Loucy (cell line): Measurements from ENCODE around the gene HMX1.

Experiments
- H2AFZ ChIP-seq: fragments of 200-600 bp; sonication (generic); 2 replicates; pipeline ENCODE4 v1.6.0; 2016; ENCODE audit warnings: antibody characterized with exemption, mild to moderate bottlenecking, low read length, moderate library complexity
- H3F3A ChIP-seq: fragments of 200-600 bp; 2 replicates; pipeline ENCODE4 v1.6.0; 2016; ENCODE audit warnings: antibody characterized with exemption, low read depth, mild to moderate bottlenecking
- H3K27me3 ChIP-seq: fragments of 200-600 bp; sonication (generic); 2 replicates; pipeline ENCODE4 v1.6.1; 2014; ENCODE audit warnings: low read length, mild to moderate bottlenecking; ENCODE audit not compliant: insufficient read depth, poor library complexity, severe bottlenecking
- H3K36me3 ChIP-seq: fragments of 200-600 bp; sonication (generic); 2 replicates; pipeline ENCODE4 v1.6.1; 2016; ENCODE audit warnings: low read length; ENCODE audit not compliant: insufficient read depth
- H3K4me1 ChIP-seq: fragments of 200-600 bp; sonication (generic); 2 replicates; pipeline ENCODE4 v1.5.1; 2014; ENCODE audit warnings: low read length, mild to moderate bottlenecking; ENCODE audit not compliant: insufficient read depth, poor library complexity, severe bottlenecking
- H3K4me2 ChIP-seq: fragments of 200-600 bp; sonication (generic); 2 replicates; pipeline ENCODE4 v1.6.0; 2014; ENCODE audit warnings: antibody characterized with exemption, low read length, low read depth, mild to moderate bottlenecking; ENCODE audit not compliant: poor library complexity, severe bottlenecking
- H3K4me3 ChIP-seq: fragments of 200-600 bp; sonication (generic); 2 replicates; pipeline ENCODE4 v1.5.1; 2014; ENCODE audit warnings: low read length, mild to moderate bottlenecking, mixed read lengths; ENCODE audit not compliant: poor library complexity, severe bottlenecking
- H3K79me2 ChIP-seq: fragments of 200-600 bp; sonication (generic); 2 replicates; pipeline ENCODE4 v1.6.1; 2014; ENCODE audit warnings: low read length; ENCODE audit not compliant: insufficient read depth
- H3K9ac ChIP-seq: fragments of 200-600 bp; sonication (generic); 2 replicates; pipeline ENCODE4 v1.6.0; 2014; ENCODE audit warnings: mild to moderate bottlenecking, low read depth, low read length, moderate library complexity; ENCODE audit not compliant: poor library complexity, severe bottlenecking
- H3K9me2 ChIP-seq: fragments of 200-600 bp; sonication (generic); replicated peaks from 2 replicates; pipeline ENCODE4 v1.6.1; 2016; ENCODE audit warnings: low read depth, low read length, mixed read lengths
- H3K9me3 ChIP-seq: fragments of 200-600 bp; sonication (generic); 2 replicates; pipeline ENCODE4 v1.6.1; 2014; ENCODE audit warnings: mild to moderate bottlenecking, antibody characterized with exemption, low read length, low read depth; ENCODE audit not compliant: insufficient read depth
- H4K20me1 ChIP-seq: fragments of 200-600 bp; sonication (generic); 2 replicates; pipeline ENCODE4 v1.6.0; 2014; ENCODE audit warnings: antibody characterized with exemption, low read length, mild to moderate bottlenecking; ENCODE audit not compliant: insufficient read depth, poor library complexity, severe bottlenecking
- CTCF ChIP-seq: fragments of 200-600 bp; sonication (generic); conservative IDR thresholded peaks from 2 replicates; pipeline ENCODE4 v1.5.1; 2014; ENCODE audit warnings: mild to moderate bottlenecking, antibody characterized with exemption, low read length
- EZH2phosphoT487 ChIP-seq: fragments of 200-600 bp; IDR thresholded peaks from 2 replicates; pipeline ENCODE4 v1.6.1; 2018; ENCODE audit warnings: antibody characterized with exemption, mild to moderate bottlenecking, moderate library complexity, borderline replicate concordance

Gene HMX1

GRCh38 chr4:8862800-8863685 lies 8.6 kb downstream of the HMX1 start:
- no peaks in the 10 kb centered on the region for H3K9me2 ChIP-seq
- H3K79me2 ChIP-seq: no peaks in the 10 kb centered on the region
- H4K20me1 ChIP-seq: no peaks in the 10 kb centered on the region
- TF ChIP-seq CTCF: no peak
- TF ChIP-seq EZH2phosphoT487: no peak
- H2AFZ ChIP-seq: no peak overlapping the region
- H3K36me3 ChIP-seq: no peaks in the 10 kb centered on the region
- no peak overlapping the region for H3K4me3 ChIP-seq
- no peaks in the 10 kb centered on the region for H3F3A ChIP-seq
- no peaks in the 10 kb centered on the region for H3K27me3 ChIP-seq
- no peak overlapping the region for H3K9ac ChIP-seq
- H3K9me3 ChIP-seq: peaks cover 5% of the 10 kb centered on the region; the same call in 1 of the 2 replicates
- H3K4me1 ChIP-seq: no peaks in the 10 kb centered on the region
- no peak overlapping the region for H3K4me2 ChIP-seq

GRCh38 chr4:8862334-8862733 lies 9.3 kb downstream of the HMX1 start:
- no peaks in the 10 kb centered on the region for H3K36me3 ChIP-seq
- H3K4me1 ChIP-seq: no peaks in the 10 kb centered on the region
- H3K9me3 ChIP-seq: peaks cover 5% of the 10 kb centered on the region; the same call in 1 of the 2 replicates
- no peak overlapping the region for H2AFZ ChIP-seq
- no peaks in the 10 kb centered on the region for H3K79me2 ChIP-seq
- H3K27me3 ChIP-seq: no peaks in the 10 kb centered on the region
- no peaks in the 10 kb centered on the region for H4K20me1 ChIP-seq
- H3K9ac ChIP-seq: no peak overlapping the region
- no peaks in the 10 kb centered on the region for H3K9me2 ChIP-seq
- no peaks in the 10 kb centered on the region for H3F3A ChIP-seq
- no peak for TF ChIP-seq CTCF
- no peak for TF ChIP-seq EZH2phosphoT487
- no peak overlapping the region for H3K4me2 ChIP-seq
- H3K4me3 ChIP-seq: no peak overlapping the region

GRCh38 chr4:8861576-8862295 lies 9.9 kb downstream of the HMX1 start:
- no peak overlapping the region for H3K4me3 ChIP-seq
- no peak overlapping the region for H3K4me2 ChIP-seq
- peaks cover 9% of the 10 kb centered on the region; the same call in 1 of the 2 replicates for H3K9me3 ChIP-seq
- H3K9me2 ChIP-seq: no peaks in the 10 kb centered on the region
- no peaks in the 10 kb centered on the region for H3K4me1 ChIP-seq
- no peaks in the 10 kb centered on the region for H3F3A ChIP-seq
- TF ChIP-seq CTCF: no peak
- no peaks in the 10 kb centered on the region for H4K20me1 ChIP-seq
- H3K36me3 ChIP-seq: no peaks in the 10 kb centered on the region
- H3K79me2 ChIP-seq: no peaks in the 10 kb centered on the region
- no peak overlapping the region for H3K9ac ChIP-seq
- H3K27me3 ChIP-seq: no peaks in the 10 kb centered on the region
- no peak overlapping the region for H2AFZ ChIP-seq
